Fibroblast of mammary gland (primary cell): ENCODE results near the gene ARHGAP10.
A peak's percentile ranks its signal among the peaks of the same experiment; 100 is the strongest.

Experiments used
- DNase-seq: peaks from one replicate; pipeline ENCODE4 v3.0.0-alpha.2; 2010; ENCODE audit warnings: low read depth
- H3K4me3 ChIP-seq: 2 replicates; pipeline ENCODE4 v1.5.1; 2011; ENCODE audit warnings: low read depth, mild to moderate bottlenecking, low read length, moderate library complexity; ENCODE audit not compliant: control insufficient read depth
- CTCF ChIP-seq: conservative IDR thresholded peaks from 2 replicates; pipeline ENCODE4 v1.5.1; 2011; ENCODE audit warnings: low read depth, low read length, inconsistent platforms; ENCODE audit not compliant: control insufficient read depth, insufficient read depth

ARHGAP10 gene

GRCh38 chr4:148103597-148104355 is 371.9 kb downstream of the ARHGAP10 start:
- no peak for DNase-seq
- no peak for TF ChIP-seq CTCF
- H3K4me3 ChIP-seq, result no peak overlapping the region

DNA sequence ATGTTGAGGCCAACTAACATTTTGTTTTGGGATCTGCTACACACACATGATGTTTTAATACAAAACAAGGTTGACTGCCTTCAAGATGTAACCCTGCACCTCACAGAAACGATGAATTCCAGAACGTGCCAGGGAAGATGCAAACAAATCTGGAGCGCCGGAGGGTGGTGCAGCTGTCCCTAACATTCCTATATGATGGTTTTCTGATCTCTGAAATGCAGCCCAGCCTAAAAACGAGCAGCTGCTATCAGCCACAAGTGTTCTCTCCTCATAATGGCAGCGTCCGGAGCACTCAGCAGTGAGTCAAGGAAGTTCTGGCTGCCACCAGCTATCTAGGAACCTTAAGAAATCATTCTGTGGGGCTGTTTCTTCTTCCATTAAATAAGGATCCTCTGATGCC is 376.9 kb downstream of the ARHGAP10 start:
- no peak for DNase-seq
- no peak for TF ChIP-seq CTCF

DNA sequence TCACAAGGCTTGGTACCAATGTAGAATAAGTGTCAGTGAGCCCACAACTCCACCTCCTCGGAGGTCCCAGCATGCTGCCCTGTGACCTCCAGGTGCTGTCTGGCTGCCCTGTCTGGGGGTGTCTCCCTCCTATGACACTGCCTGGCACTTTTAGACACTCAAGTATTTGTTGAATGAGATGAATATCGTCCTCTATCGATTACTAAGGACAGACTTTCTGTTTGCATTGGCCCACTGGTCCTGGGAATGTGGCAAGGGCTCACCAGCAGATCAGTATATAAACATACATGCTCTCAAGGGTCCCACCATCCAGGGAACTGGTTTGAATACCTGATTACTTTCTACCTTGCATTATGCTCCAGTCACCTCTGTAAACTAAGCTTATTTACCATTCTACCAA is 377.3 kb downstream of the ARHGAP10 start:
- DNase-seq, result no peak
- no peak for TF ChIP-seq CTCF
- H3K4me3 ChIP-seq, result no peak overlapping the region

More for the DNA sequence above, 376.9 kb downstream of the ARHGAP10 start:
- H3K4me3 ChIP-seq, result no peak overlapping the region

DNA sequence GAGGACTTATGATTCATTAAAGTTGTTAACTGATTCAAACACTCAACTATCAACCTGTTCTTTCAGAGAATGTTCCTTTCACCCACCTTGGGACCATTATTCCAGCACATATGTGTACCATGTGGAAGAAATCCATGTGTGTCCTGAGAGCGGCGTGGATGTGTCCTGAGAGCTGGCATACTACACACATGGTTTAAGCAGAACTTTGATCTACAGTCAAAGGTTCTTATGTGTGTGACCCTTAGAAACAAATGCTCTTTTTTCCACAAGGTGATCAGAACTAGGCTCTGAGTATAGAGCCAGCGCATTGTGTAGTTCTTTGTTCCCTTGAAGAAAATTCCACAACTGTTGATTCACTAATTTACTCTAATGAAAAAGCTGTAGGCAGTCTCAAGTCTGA is 378.3 kb downstream of the ARHGAP10 start:
- DNase-seq, result no peak
- no peak overlapping the region for H3K4me3 ChIP-seq
- no peak for TF ChIP-seq CTCF

DNA sequence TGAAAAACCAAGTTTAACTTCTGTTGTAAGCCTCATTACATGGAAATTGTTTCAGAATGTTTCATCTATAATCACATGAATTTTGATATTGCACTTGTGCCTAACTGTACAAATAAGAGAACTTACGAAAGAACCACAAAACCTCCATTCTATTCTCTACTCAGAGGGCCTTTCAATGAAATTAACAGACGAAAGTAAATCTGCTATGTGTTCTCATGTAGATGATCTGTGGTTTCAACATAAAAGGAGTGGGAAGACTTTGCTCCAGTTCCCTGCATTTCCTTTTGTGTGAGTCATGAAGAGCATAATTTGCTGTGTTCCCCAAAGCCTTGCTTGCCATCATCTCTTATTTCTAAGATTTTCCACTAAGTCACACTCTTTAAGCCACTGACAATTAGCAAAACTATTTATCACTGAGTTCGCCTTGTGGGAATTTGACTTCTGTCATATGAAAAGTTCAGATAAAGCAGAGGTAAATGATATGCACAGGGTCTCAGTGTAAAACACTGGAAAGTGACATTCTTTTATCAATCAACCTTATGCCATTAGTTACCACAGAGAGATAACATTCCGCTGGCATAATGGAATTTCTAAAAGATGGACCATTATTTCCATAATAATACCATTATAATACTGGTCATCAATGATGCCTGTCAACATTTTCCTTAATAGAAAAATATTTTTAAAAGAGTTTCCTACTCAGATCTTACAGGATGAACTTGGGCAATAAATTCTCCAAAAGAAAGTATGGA is 380.5 kb downstream of the ARHGAP10 start:
- peak; percentile 85 for DNase-seq
- TF ChIP-seq CTCF, result no peak
- H3K4me3 ChIP-seq, result no peak overlapping the region

DNA sequence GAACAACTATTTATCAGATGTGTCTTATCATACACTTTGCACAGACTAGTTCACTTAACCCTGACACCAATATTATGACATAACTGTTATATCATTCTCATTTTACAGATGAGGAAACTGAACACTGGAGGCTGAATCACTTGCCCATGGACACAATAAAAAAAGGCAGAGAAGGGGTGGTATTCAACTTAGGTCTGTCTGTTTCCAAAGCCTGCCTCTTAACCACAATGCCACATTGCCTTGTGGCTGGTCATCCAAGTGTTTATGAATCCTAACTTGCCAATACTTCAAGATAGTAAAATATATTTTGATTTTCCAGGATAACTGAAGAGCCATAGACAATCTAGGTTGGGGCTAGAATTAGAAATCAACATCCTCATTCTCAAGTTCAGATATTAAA is 382.5 kb downstream of the ARHGAP10 start:
- no peak for TF ChIP-seq CTCF
- no peak overlapping the region for H3K4me3 ChIP-seq
- DNase-seq, result no peak
